DND-41 (cell line): ENCODE data around the gene INTS3.
A peak's percentile ranks its signal among the peaks of the same experiment; 100 is the strongest.

Experiments
- ATAC-seq: fragments of 200-7000 bp; cut with Tn5 transposase; 3 replicates; pipeline ENCODE4 v1.9.1; 2021; ENCODE audit warnings: low read depth; ENCODE audit not compliant: insufficient read depth
- DNase-seq: peaks from one replicate; pipeline ENCODE4 v3.0.0-alpha.2; 2020
- H2AFZ ChIP-seq: 2 replicates; pipeline ENCODE4 v1.6.0; 2012; ENCODE audit warnings: low read depth, low read length
- H3K27ac ChIP-seq: 2 replicates; pipeline ENCODE4 v1.5.1; 2012; ENCODE audit warnings: low read length, inconsistent platforms
- H3K27me3 ChIP-seq: fragments of 200-600 bp; sonication (generic); 2 replicates; pipeline ENCODE4 v1.6.0; 2012; ENCODE audit warnings: low read length, mild to moderate bottlenecking, inconsistent platforms; ENCODE audit not compliant: insufficient read depth, poor library complexity
- H3K36me3 ChIP-seq: 2 replicates; pipeline ENCODE4 v1.5.1; 2012; ENCODE audit warnings: low read length, inconsistent platforms; ENCODE audit not compliant: insufficient read depth
- H3K4me1 ChIP-seq: 2 replicates; pipeline ENCODE4 v1.5.1; 2012; ENCODE audit warnings: mild to moderate bottlenecking, low read length; ENCODE audit not compliant: insufficient read depth
- H3K4me2 ChIP-seq: 2 replicates; pipeline ENCODE4 v1.6.0; 2012; ENCODE audit warnings: mild to moderate bottlenecking, moderate library complexity, low read length, inconsistent platforms; ENCODE audit not compliant: insufficient read depth
- H3K4me3 ChIP-seq, 2 experiments: fragments of 200-600 bp in 1 of 2; shearing (Covaris generic) in 1 of 2; 2 replicates each; pipeline ENCODE4 v1.5.1; 2012 to 2016; ENCODE audit warnings: inconsistent platforms in 2 of 2, low read length in 2 of 2, mild to moderate bottlenecking in 2 of 2, low read depth in 1 of 2, moderate library complexity in 1 of 2
- H3K79me2 ChIP-seq: 2 replicates; pipeline ENCODE4 v1.6.0; 2012; ENCODE audit warnings: low read length, inconsistent platforms; ENCODE audit not compliant: insufficient read depth
- H3K9ac ChIP-seq: 2 replicates; pipeline ENCODE4 v1.6.0; 2012; ENCODE audit warnings: low read depth, mild to moderate bottlenecking, inconsistent platforms, low read length, moderate library complexity
- H3K9me3 ChIP-seq: 2 replicates; pipeline ENCODE4 v1.5.1; 2012; ENCODE audit warnings: low read length, moderate library complexity, mild to moderate bottlenecking, inconsistent platforms; ENCODE audit not compliant: insufficient read depth, severe bottlenecking
- H4K20me1 ChIP-seq: 2 replicates; pipeline ENCODE4 v1.6.0; 2012; ENCODE audit warnings: low read length; ENCODE audit not compliant: insufficient read depth
- EZH2 ChIP-seq: IDR thresholded peaks from 3 replicates; pipeline ENCODE4 v1.6.1; 2012; ENCODE audit warnings: borderline replicate concordance, low read depth, mild to moderate bottlenecking, moderate library complexity, low read length, inconsistent platforms; ENCODE audit not compliant: severe bottlenecking
- TF ChIP-seq, protein P1 (sequence below): IDR thresholded peaks from 2 replicates; pipeline ENCODE4 v1.5.1; 2012; ENCODE audit warnings: borderline replicate concordance, low read length, moderate library complexity, mild to moderate bottlenecking; ENCODE audit not compliant: poor library complexity, severe bottlenecking; ENCODE audit errors: extremely low read depth

INTS3 gene

GRCh38 chr1:153698923-153699714, 28.7 kb upstream of the INTS3 start:
- ATAC-seq (no peak), DNase-seq (no peak)
- H2AFZ ChIP-seq: peak overlapping the region; percentile 10; the same call in 1 of the 2 replicates
- H3K4me3 ChIP-seq: no peak overlapping the region
- H3K9me3 ChIP-seq: no peaks in the 10 kb centered on the region
- H3K36me3 ChIP-seq: no peaks in the 10 kb centered on the region
- H3K27me3 ChIP-seq: no peaks in the 10 kb centered on the region
- no peak overlapping the region for H3K27ac ChIP-seq
- no peak overlapping the region for H3K9ac ChIP-seq
- H3K79me2 ChIP-seq: no peaks in the 10 kb centered on the region
- no peak overlapping the region for H3K4me2 ChIP-seq
- TF ChIP-seq, protein P1, sequence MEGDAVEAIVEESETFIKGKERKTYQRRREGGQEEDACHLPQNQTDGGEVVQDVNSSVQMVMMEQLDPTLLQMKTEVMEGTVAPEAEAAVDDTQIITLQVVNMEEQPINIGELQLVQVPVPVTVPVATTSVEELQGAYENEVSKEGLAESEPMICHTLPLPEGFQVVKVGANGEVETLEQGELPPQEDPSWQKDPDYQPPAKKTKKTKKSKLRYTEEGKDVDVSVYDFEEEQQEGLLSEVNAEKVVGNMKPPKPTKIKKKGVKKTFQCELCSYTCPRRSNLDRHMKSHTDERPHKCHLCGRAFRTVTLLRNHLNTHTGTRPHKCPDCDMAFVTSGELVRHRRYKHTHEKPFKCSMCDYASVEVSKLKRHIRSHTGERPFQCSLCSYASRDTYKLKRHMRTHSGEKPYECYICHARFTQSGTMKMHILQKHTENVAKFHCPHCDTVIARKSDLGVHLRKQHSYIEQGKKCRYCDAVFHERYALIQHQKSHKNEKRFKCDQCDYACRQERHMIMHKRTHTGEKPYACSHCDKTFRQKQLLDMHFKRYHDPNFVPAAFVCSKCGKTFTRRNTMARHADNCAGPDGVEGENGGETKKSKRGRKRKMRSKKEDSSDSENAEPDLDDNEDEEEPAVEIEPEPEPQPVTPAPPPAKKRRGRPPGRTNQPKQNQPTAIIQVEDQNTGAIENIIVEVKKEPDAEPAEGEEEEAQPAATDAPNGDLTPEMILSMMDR: no peak
- no peak for TF ChIP-seq EZH2
- H3K4me1 ChIP-seq: no peaks in the 10 kb centered on the region
- H4K20me1 ChIP-seq: no peaks in the 10 kb centered on the region

DNA sequence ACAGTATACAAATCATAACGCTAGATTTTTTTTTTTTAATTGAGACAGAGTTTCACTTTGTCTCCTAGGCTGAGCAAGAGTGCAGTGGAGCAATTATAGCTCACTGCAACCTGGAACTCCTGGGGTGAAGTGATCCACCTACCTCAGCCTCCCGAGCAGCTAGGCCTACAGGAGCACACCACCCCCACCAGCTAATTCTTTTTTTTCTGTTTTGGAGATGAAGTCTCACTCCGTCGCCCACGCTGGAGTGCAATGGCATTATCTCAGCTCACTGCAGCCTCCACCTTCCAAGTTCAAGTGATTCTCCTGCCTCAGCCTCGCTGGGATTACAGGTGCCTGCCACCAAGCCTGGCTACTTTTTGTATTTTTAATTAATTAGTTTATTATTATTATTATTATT, 28.1 kb upstream of the INTS3 start:
- no peak for TF ChIP-seq EZH2
- TF ChIP-seq, protein P1: no peak
- no peak for DNase-seq
- Histone ChIP-seq H3K36me3 (no peaks in the 10 kb centered on the region), H2AFZ (no peak overlapping the region), H3K9me3 (no peaks in the 10 kb centered on the region), H3K4me2 (no peak overlapping the region), H3K4me1 (no peaks in the 10 kb centered on the region), H3K4me3 (no peak overlapping the region), H3K27me3 (no peaks in the 10 kb centered on the region), H3K27ac (no peak overlapping the region), H3K9ac (no peak overlapping the region), H4K20me1 (no peaks in the 10 kb centered on the region), H3K79me2 (no peaks in the 10 kb centered on the region)
- ATAC-seq: no peak

DNA sequence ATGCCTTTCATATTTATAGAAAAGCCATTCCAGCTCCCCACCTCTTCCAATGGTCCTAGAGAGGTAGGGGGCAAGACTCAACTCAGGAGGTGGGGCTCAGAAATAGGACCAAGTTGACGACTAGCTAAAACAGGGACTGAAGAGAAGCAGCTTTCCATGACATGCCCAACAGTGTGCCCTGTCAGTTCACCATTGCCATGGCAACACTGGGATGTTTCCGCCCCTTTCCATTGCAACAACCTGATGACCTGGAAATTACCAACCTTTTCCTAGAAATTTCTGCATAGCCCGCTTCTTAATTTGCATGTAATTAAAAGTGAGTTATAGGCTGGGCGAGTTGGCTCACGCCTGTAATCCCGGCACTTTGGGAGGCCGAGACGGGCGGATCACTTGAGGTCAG, 22.4 kb upstream of the INTS3 start:
- no peak overlapping the region for H3K9ac ChIP-seq
- no peak overlapping the region for H3K4me2 ChIP-seq
- H3K9me3 ChIP-seq: no peaks in the 10 kb centered on the region
- no peaks in the 10 kb centered on the region for H4K20me1 ChIP-seq
- H3K4me1 ChIP-seq: no peaks in the 10 kb centered on the region
- H2AFZ ChIP-seq: no peak overlapping the region
- H3K27me3 ChIP-seq: no peaks in the 10 kb centered on the region
- no peak overlapping the region for H3K27ac ChIP-seq
- no peaks in the 10 kb centered on the region for H3K79me2 ChIP-seq
- TF ChIP-seq, protein P1: no peak
- TF ChIP-seq EZH2: no peak
- no peaks in the 10 kb centered on the region for H3K36me3 ChIP-seq
- ATAC-seq: no peak
- DNase-seq: no peak
- no peak overlapping the region for H3K4me3 ChIP-seq
